22Rv1 (cell line): ENCODE measurements around the gene POU1F1.

Experiments
- CTCF ChIP-seq: fragments of 450-650 bp; IDR thresholded peaks from 2 replicates; pipeline ENCODE4 v1.5.1; 2017; ENCODE audit warnings: mild to moderate bottlenecking
- ZFX ChIP-seq: fragments of 450-650 bp; IDR thresholded peaks from 2 replicates; pipeline ENCODE4 v1.6.1; 2017; ENCODE audit warnings: antibody characterized with exemption, borderline replicate concordance

- TF ChIP-seq CTCF (no peak), ZFX (no peak)
Measured at GRCh38 chr3:87229113-87229512, 47.3 kb downstream of the POU1F1 start.
